Nucleus accumbens (tissue), 56 donors: ENCODE measurements around the gene MAP4K4.
A peak's percentile ranks its signal among the peaks of the same experiment; 100 is the strongest.
"Not testable (repeated sequence)": the region's sequence is repeated elsewhere in the genome, so short reads cannot be mapped to it uniquely, and the experiment has no call there.

Experiments
- DNase-seq, 56 donors: peaks; one replicate each; lab custom pipeline; 2025; lab: John Stamatoyannopoulos, UW

The MAP4K4 gene

GRCh38 chr2:101737478-101738255 is 40.2 kb downstream of the MAP4K4 start:
- no peak for DNase-seq

GRCh38 chr2:101738649-101739048 is 41.1 kb downstream of the MAP4K4 start:
- no peak for DNase-seq

- no peak for DNase-seq
Measured at GRCh38 chr2:101740555-101740964, 43.1 kb downstream of the MAP4K4 start.

GRCh38 chr2:101741775-101742520 is 44.4 kb downstream of the MAP4K4 start:
- DNase-seq, result peak in 1 of 56 donors; percentile 24

GRCh38 chr2:101742547-101742946 is 45.0 kb downstream of the MAP4K4 start:
- DNase-seq, result no peak

GRCh38 chr2:101743288-101743687 is 45.8 kb downstream of the MAP4K4 start:
- peak in 5 of 56 donors; percentile 12 to 38 (median 29) for DNase-seq

GRCh38 chr2:101744832-101745231 is 47.3 kb downstream of the MAP4K4 start:
- DNase-seq, result no peak

GRCh38 chr2:101745711-101746694 is 48.5 kb downstream of the MAP4K4 start:
- DNase-seq, result no peak

GRCh38 chr2:101748000-101748399 is 50.5 kb downstream of the MAP4K4 start:
- DNase-seq, result no peak

- not testable (repeated sequence) for DNase-seq
Measured at GRCh38 chr2:101748462-101748861, 51.0 kb downstream of the MAP4K4 start.

- DNase-seq, result no peak
Measured at GRCh38 chr2:101750688-101751087, 53.2 kb downstream of the MAP4K4 start.

GRCh38 chr2:101751276-101751815 is 53.8 kb downstream of the MAP4K4 start:
- no peak for DNase-seq

- DNase-seq, result no peak
Measured at GRCh38 chr2:101751875-101752619, 54.5 kb downstream of the MAP4K4 start.

GRCh38 chr2:101752716-101753616 is 55.5 kb downstream of the MAP4K4 start:
- DNase-seq, result peak in 42 of 56 donors; percentile 12 to 86 (median 61)

- DNase-seq, result no peak
Measured at GRCh38 chr2:101753720-101754490, 56.4 kb downstream of the MAP4K4 start.

GRCh38 chr2:101754618-101755017 is 57.1 kb downstream of the MAP4K4 start:
- no peak for DNase-seq

- DNase-seq, result no peak
Measured at GRCh38 chr2:101756266-101756665, 58.8 kb downstream of the MAP4K4 start.

- no peak for DNase-seq
Measured at GRCh38 chr2:101758001-101758400, 60.5 kb downstream of the MAP4K4 start.
